Glutamatergic neuron (in vitro differentiated cells): ENCODE measurements around the gene ARL1. TPM values are rescaled to one million over a fixed set of nuclear protein-coding genes. Genes with fewer than 3 reads are reported as not detected.

ENCODE experiments used
- DNase-seq: peaks from one replicate; pipeline ENCODE4 v3.0.0; 2022
- H3K27ac Mint-ChIP-seq: one replicate; pipeline ENCODE4 v1.8.0; 2020; ENCODE audit warnings: mild to moderate bottlenecking, mixed read lengths, inconsistent platforms; ENCODE audit not compliant: unreplicated experiment
- H3K27me3 Mint-ChIP-seq: one replicate; pipeline ENCODE4 v1.8.0; 2020; ENCODE audit warnings: mild to moderate bottlenecking, moderate library complexity, mixed read lengths, inconsistent platforms; ENCODE audit not compliant: unreplicated experiment
- H3K36me3 Mint-ChIP-seq: one replicate; pipeline ENCODE4 v1.8.0; 2020; ENCODE audit warnings: mild to moderate bottlenecking, mixed read lengths, inconsistent platforms; ENCODE audit not compliant: unreplicated experiment
- H3K4me1 Mint-ChIP-seq: one replicate; pipeline ENCODE4 v1.8.0; 2020; ENCODE audit warnings: mild to moderate bottlenecking, low read depth, mixed read lengths, inconsistent platforms; ENCODE audit not compliant: unreplicated experiment
- H3K4me3 Mint-ChIP-seq: one replicate; pipeline ENCODE4 v1.8.0; 2020; ENCODE audit warnings: mild to moderate bottlenecking, mixed read lengths, inconsistent platforms; ENCODE audit not compliant: unreplicated experiment
- H3K9me3 Mint-ChIP-seq: one replicate; pipeline ENCODE4 v1.8.0; 2020; ENCODE audit warnings: mild to moderate bottlenecking, moderate library complexity, mixed read lengths, inconsistent platforms; ENCODE audit not compliant: unreplicated experiment
- long read RNA-seq: library from polyadenylated mRNA; unstranded; transcript quantifications from one replicate; pipeline ENCODE4 v2.0.0, GENCODE V29; 2020; ENCODE audit not compliant: unreplicated experiment
- total RNA-seq: library from RNA; stranded (reverse); fragmentation: NEBNext Ultra II Directional; extraction: Animal tissue kit (Norgen Biotek cat#: 25700); gene quantifications from one replicate; pipeline ENCODE4 v1.2.1, GENCODE V29; 2021; ENCODE audit not compliant: unreplicated experiment
- TF ChIP-seq, protein P1 (sequence below): fragments of 200-600 bp; sonication (generic); IDR thresholded peaks from one replicate; pipeline ENCODE4 v1.5.0; 2021; ENCODE audit not compliant: partially characterized antibody, unreplicated experiment

Gene ARL1
- 20.0 TPM for total RNA-seq
- long read RNA-seq, transcript ARL1-201 (6 exons, 3,241 nt): major isoform, 10 of 11 reads
- long read RNA-seq, partial matches to known transcripts: 1 of 11 reads
- long read RNA-seq, other reads (novel, unspliced or antisense): 0 of 11 reads

DNA sequence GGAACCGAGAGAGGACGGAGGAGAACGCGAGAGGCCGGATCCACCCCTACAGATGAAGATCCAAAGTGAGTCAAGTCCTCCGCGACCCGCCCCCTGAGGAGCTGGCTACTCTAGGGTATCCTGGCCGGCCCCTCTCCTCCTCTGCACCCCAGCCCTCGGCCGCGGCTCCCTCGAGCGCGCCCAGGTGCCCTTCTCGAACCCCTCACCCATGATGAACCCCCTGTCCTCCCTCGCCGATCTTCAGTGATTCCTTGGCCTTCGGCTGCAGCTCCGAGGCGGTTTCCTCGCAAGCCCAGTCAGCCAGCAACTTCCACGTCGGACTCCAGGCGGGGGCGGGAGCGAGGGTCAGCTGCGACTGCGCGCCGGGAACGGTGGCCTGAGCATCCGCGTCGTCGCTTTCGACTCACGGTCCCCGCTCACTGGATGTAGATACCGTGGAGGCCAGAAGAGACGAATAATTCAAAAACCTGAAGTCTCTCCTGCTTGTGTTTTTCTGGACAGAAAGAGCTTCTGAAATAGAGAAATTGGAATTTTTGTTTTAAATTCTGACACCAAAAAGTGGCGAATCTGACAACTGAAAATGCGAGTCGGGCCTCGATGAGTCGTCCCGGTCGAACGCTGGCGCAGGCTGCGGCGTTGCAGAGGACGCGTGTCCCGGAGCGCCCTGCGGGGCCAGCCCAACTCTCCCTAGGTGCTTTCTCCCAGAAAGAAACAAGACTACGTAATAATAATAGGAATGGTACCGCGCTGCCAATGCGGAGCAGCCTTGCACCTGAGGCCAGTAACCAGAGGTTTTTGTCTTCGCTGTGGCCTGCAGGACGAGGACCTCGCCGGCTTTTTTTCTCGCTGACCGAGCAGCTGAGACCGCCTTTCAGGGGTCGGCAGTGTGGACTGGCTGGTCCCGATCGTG is at the start of gene ARL1:
Gene ARL1, minus strand, starts transcription at position 337 of the 910 bp plus-strand sequence. Its CDS starts 127 bp downstream, at position 210.
- peaks cover 6% of the 10 kb centered on the region for H3K4me1 Mint-ChIP-seq
- H3K27me3 Mint-ChIP-seq: peaks cover 2% of the 10 kb centered on the region

DNA sequence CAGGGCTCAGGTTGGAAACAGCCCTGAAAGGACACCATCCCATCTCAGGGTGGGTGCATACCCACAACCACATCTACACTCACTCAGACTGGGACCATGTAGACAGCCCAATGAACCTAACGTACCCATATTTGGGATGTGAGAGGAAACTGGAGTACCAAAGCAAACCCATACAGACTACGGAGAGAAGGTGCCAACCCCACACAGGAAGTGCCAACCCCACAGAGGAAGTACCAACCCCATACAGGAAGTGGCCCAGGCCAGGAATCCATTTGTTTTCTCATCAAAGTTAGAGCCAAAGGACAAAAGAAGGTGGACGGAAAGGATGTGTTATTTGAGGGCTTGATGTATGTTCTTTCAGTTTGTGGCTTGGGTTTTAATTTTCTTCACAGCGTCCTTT is 48.1 kb upstream of the ARL1 start:
- peaks cover 2% of the 10 kb centered on the region for H3K9me3 Mint-ChIP-seq

More for the DNA sequence above, at the start of gene ARL1:
- Mint-ChIP-seq H3K27ac (peak within 1 kb of the TSS; percentile 93), H3K9me3 (peaks cover 2% of the 10 kb centered on the region), H3K36me3 (no peaks in the 10 kb centered on the region), H3K4me3 (peak within 1 kb of the TSS; percentile 99)
- peak; percentile 91 for DNase-seq
- TF ChIP-seq, protein P1, sequence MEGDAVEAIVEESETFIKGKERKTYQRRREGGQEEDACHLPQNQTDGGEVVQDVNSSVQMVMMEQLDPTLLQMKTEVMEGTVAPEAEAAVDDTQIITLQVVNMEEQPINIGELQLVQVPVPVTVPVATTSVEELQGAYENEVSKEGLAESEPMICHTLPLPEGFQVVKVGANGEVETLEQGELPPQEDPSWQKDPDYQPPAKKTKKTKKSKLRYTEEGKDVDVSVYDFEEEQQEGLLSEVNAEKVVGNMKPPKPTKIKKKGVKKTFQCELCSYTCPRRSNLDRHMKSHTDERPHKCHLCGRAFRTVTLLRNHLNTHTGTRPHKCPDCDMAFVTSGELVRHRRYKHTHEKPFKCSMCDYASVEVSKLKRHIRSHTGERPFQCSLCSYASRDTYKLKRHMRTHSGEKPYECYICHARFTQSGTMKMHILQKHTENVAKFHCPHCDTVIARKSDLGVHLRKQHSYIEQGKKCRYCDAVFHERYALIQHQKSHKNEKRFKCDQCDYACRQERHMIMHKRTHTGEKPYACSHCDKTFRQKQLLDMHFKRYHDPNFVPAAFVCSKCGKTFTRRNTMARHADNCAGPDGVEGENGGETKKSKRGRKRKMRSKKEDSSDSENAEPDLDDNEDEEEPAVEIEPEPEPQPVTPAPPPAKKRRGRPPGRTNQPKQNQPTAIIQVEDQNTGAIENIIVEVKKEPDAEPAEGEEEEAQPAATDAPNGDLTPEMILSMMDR: no peak

DNA sequence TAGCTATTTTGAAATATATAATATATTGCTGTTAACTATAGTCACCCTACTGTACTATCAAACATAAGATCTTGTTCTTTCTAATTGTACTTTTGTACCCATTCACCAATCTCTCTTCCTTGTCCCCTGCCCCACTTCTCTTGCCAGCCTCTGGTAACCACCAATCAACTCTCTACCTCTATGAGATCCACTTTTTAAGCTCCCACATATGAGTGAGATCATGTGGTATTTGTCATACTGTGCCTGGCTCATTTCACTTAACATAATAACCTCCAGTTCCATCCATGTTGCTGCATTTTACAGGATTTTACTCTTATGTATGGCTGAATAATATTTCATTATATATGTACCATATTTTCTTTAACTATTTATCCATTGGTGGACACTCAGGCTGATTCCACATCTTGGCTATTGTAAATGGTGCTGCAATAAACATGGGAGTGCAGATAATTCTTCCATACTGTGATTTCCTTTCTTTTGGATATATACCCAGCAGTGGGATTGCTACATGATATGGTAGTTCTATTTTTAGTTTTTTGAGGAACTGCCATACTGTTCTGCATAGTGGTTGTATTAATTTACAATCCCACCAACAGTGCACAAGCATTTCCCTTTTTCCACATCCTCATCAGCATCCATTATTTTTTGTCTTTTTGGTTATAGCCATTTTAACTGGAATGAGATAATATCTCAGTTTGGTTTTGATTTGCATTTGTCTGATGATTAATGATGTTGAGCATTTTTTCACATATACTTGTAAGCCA is 34.1 kb upstream of the ARL1 start:
- no peaks in the 10 kb centered on the region for H3K4me1 Mint-ChIP-seq
- H3K27ac Mint-ChIP-seq: no peak overlapping the region
- no peaks in the 10 kb centered on the region for H3K27me3 Mint-ChIP-seq

More for the DNA sequence above, 48.1 kb upstream of the ARL1 start:
- no peak for DNase-seq
- TF ChIP-seq, protein P1: no peak
- H3K4me3 Mint-ChIP-seq: no peak overlapping the region
- H3K36me3 Mint-ChIP-seq: no peaks in the 10 kb centered on the region
- H3K27ac Mint-ChIP-seq: no peak overlapping the region
- no peaks in the 10 kb centered on the region for H3K4me1 Mint-ChIP-seq
- no peaks in the 10 kb centered on the region for H3K27me3 Mint-ChIP-seq

DNA sequence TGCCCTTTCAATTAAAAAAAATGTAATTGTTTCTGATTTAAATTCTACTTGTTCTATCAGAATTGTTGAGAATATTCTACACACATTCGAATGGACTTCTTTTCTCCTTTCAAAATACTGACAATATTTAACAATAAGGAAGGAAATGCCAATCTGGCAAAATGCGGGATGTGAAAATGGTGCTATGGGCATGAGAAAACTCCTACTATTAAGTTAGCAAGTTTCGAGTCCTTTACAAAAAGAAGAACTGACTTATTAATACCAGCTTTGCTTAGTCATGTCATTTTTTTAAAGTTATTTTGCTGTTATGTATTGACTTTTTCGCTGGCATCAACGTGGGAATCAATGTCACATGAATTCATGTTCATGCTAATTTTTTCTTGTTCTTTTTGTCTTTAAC is 31.7 kb upstream of the ARL1 start:
- DNase-seq: no peak
- Mint-ChIP-seq H3K4me1 (no peaks in the 10 kb centered on the region), H3K27ac (no peak overlapping the region), H3K4me3 (no peak overlapping the region), H3K9me3 (no peaks in the 10 kb centered on the region), H3K36me3 (no peaks in the 10 kb centered on the region), H3K27me3 (no peaks in the 10 kb centered on the region)
- TF ChIP-seq, protein P1: no peak

More for the DNA sequence above, 34.1 kb upstream of the ARL1 start:
- H3K36me3 Mint-ChIP-seq: no peaks in the 10 kb centered on the region
- H3K9me3 Mint-ChIP-seq: no peaks in the 10 kb centered on the region
- TF ChIP-seq, protein P1: no peak
- DNase-seq: no peak
- H3K4me3 Mint-ChIP-seq: no peak overlapping the region
